DOHH2 (cell line): ENCODE measurements around the gene LHX6.

Source experiments
- H3F3A ChIP-seq: fragments of 200-600 bp; sonication (generic), shearing (Covaris generic); 2 replicates; pipeline ENCODE4 v1.6.0; 2016; ENCODE audit warnings: antibody characterized with exemption, mild to moderate bottlenecking; ENCODE audit not compliant: control insufficient read depth, insufficient read depth
- H3K27ac ChIP-seq: fragments of 200-600 bp; sonication (generic); 2 replicates; pipeline ENCODE4 v1.5.1; 2014; ENCODE audit warnings: low read depth, mild to moderate bottlenecking, low read length, moderate library complexity
- H3K27me3 ChIP-seq: fragments of 200-600 bp; sonication (generic); 2 replicates; pipeline ENCODE4 v1.6.1; 2014; ENCODE audit warnings: mild to moderate bottlenecking, low read length, mixed read lengths; ENCODE audit not compliant: control insufficient read depth
- H3K36me3 ChIP-seq: fragments of 200-600 bp; sonication (generic); 2 replicates; pipeline ENCODE4 v1.6.1; 2014; ENCODE audit warnings: mild to moderate bottlenecking, low read length, moderate library complexity, mixed read lengths; ENCODE audit not compliant: control insufficient read depth
- H3K4me1 ChIP-seq: fragments of 200-600 bp; sonication (generic); 2 replicates; pipeline ENCODE4 v1.6.1; 2014; ENCODE audit warnings: mild to moderate bottlenecking, low read length, mixed read lengths; ENCODE audit not compliant: control insufficient read depth
- H3K4me2 ChIP-seq: fragments of 200-600 bp; sonication (generic); 2 replicates; pipeline ENCODE4 v1.6.0; 2014; ENCODE audit warnings: mild to moderate bottlenecking, low read length, moderate library complexity
- H3K4me3 ChIP-seq: fragments of 200-600 bp; sonication (generic); 2 replicates; pipeline ENCODE4 v1.5.1; 2014; ENCODE audit warnings: mild to moderate bottlenecking, low read length, mixed read lengths
- H3K79me2 ChIP-seq: fragments of 200-600 bp; sonication (generic); 2 replicates; pipeline ENCODE4 v1.6.1; 2014; ENCODE audit warnings: mild to moderate bottlenecking, low read length, mixed read lengths; ENCODE audit not compliant: control insufficient read depth
- H3K9me2 ChIP-seq: fragments of 200-600 bp; sonication (generic); replicated peaks from 2 replicates; pipeline ENCODE4 v1.6.1; 2014; ENCODE audit warnings: mild to moderate bottlenecking, low read length, mixed read lengths; ENCODE audit not compliant: control insufficient read depth
- H3K9me3 ChIP-seq: fragments of 200-600 bp; sonication (generic); 2 replicates; pipeline ENCODE4 v1.6.1; 2014; ENCODE audit warnings: antibody characterized with exemption, low read length, mixed read lengths; ENCODE audit not compliant: control insufficient read depth, insufficient read depth
- H4K20me1 ChIP-seq: fragments of 200-600 bp; sonication (generic); 2 replicates; pipeline ENCODE4 v1.6.0; 2014; ENCODE audit warnings: low read depth, mild to moderate bottlenecking, antibody characterized with exemption, low read length, moderate library complexity; ENCODE audit not compliant: control insufficient read depth, insufficient read depth
- CTCF ChIP-seq: fragments of 200-600 bp; sonication (generic); IDR thresholded peaks from one replicate; pipeline ENCODE4 v1.5.1; 2014; ENCODE audit warnings: antibody characterized with exemption, mild to moderate bottlenecking, low read depth, low read length; ENCODE audit not compliant: poor library complexity, severe bottlenecking
- EZH2phosphoT487 ChIP-seq: fragments of 200-600 bp; sonication (generic); IDR thresholded peaks from 2 replicates; pipeline ENCODE4 v1.6.1; 2017; ENCODE audit warnings: borderline replicate concordance, mild to moderate bottlenecking, antibody characterized with exemption, low read length, moderate library complexity, mixed read lengths

Gene LHX6

GRCh38 chr9:122246666-122247065, 17.9 kb upstream of the LHX6 start:
- TF ChIP-seq CTCF: no peak
- H3K4me2 ChIP-seq: no peak overlapping the region
- no peaks in the 10 kb centered on the region for H3K27me3 ChIP-seq
- H3F3A ChIP-seq: no peaks in the 10 kb centered on the region
- H4K20me1 ChIP-seq: no peaks in the 10 kb centered on the region
- no peaks in the 10 kb centered on the region for H3K4me1 ChIP-seq
- H3K9me3 ChIP-seq: no peaks in the 10 kb centered on the region
- no peaks in the 10 kb centered on the region for H3K9me2 ChIP-seq
- no peak overlapping the region for H3K4me3 ChIP-seq
- H3K36me3 ChIP-seq: peaks cover 70% of the 10 kb centered on the region
- H3K27ac ChIP-seq: no peak overlapping the region
- no peaks in the 10 kb centered on the region for H3K79me2 ChIP-seq

GRCh38 chr9:122244349-122244748, 15.6 kb upstream of the LHX6 start:
- Histone ChIP-seq H3K4me1 (no peaks in the 10 kb centered on the region), H3K36me3 (peaks cover 71% of the 10 kb centered on the region), H4K20me1 (no peaks in the 10 kb centered on the region), H3K27me3 (no peaks in the 10 kb centered on the region), H3K79me2 (no peaks in the 10 kb centered on the region), H3K4me3 (no peak overlapping the region), H3K9me3 (no peaks in the 10 kb centered on the region), H3K4me2 (no peak overlapping the region), H3K27ac (no peak overlapping the region), H3K9me2 (no peaks in the 10 kb centered on the region), H3F3A (no peaks in the 10 kb centered on the region)
- TF ChIP-seq CTCF (no peak), EZH2phosphoT487 (no peak)

- Histone ChIP-seq H3K27me3 (no peaks in the 10 kb centered on the region), H4K20me1 (no peaks in the 10 kb centered on the region), H3K36me3 (peaks cover 44% of the 10 kb centered on the region), H3K4me2 (no peak overlapping the region), H3K4me3 (no peak overlapping the region), H3F3A (no peaks in the 10 kb centered on the region), H3K79me2 (no peaks in the 10 kb centered on the region), H3K27ac (no peak overlapping the region), H3K4me1 (no peaks in the 10 kb centered on the region), H3K9me2 (no peaks in the 10 kb centered on the region), H3K9me3 (no peaks in the 10 kb centered on the region)
- no peak for TF ChIP-seq CTCF
- no peak for TF ChIP-seq EZH2phosphoT487
Observed at GRCh38 chr9:122239722-122240121, 11.0 kb upstream of the LHX6 start.

GRCh38 chr9:122236681-122237080, 7.9 kb upstream of the LHX6 start:
- H3K4me2 ChIP-seq: no peak overlapping the region
- H3F3A ChIP-seq: no peaks in the 10 kb centered on the region
- no peaks in the 10 kb centered on the region for H3K9me3 ChIP-seq
- TF ChIP-seq EZH2phosphoT487 (no peak), CTCF (no peak)
- H3K4me1 ChIP-seq: no peaks in the 10 kb centered on the region
- no peak overlapping the region for H3K4me3 ChIP-seq
- no peaks in the 10 kb centered on the region for H3K79me2 ChIP-seq
- no peaks in the 10 kb centered on the region for H4K20me1 ChIP-seq
- H3K36me3 ChIP-seq: peaks cover 17% of the 10 kb centered on the region
- H3K27me3 ChIP-seq: peaks cover 3% of the 10 kb centered on the region; the same call in 1 of the 2 replicates
- H3K27ac ChIP-seq: no peak overlapping the region
- no peaks in the 10 kb centered on the region for H3K9me2 ChIP-seq
